NCI-H1048 (cell line): ENCODE results near the gene ZNF566.
"Not testable (repeated sequence)": the region's sequence is repeated elsewhere in the genome, so short reads cannot be mapped to it uniquely, and the experiment has no call there.

Source experiments
- DNase-seq: peaks from one replicate; lab custom pipeline; 2025; lab: John Stamatoyannopoulos, UW

The ZNF566 gene

DNA sequence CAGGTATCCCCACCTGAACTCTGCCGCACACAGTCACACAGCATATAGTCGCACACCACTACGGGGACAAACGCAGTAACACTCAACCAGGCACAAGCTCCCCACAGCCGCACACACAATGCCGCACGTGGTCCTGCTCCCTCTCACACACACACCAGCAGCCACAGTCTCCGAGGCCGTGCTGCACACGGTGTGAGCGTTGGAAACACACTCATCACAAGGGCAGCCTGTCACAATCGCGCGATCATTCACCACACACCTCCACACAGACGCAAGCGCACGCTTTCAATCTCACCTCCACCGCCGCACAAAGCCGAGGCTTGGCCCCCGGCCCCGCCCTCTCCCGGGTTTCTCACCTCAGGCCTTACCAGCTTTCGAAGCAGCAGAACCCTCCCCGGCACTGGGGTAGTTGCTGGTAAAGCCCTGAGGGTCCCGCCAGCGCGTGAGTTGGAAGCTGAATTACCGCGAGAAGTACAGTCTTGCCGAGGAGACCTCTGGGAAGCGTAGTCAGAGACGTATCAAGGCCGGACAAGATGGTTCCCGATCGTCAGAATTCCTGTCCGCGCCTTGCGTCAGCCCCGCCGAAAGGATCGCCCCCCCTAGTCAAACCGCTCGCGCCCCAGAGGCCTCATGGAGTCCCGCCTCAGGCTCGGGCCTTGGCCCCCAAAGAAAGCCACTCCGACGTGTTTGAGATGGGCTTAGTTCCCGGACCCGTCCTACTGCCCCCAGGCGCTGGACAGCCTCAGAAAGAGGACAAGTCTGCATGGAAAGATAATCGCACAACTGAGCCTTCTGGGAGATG, at the start of gene ZNF566:
ZNF566 (minus strand) TSS at position 444 of the 802 bp plus-strand sequence. CDS start 13,004 bp downstream, outside the sequence.
- peak; percentile 17 for DNase-seq

DNA sequence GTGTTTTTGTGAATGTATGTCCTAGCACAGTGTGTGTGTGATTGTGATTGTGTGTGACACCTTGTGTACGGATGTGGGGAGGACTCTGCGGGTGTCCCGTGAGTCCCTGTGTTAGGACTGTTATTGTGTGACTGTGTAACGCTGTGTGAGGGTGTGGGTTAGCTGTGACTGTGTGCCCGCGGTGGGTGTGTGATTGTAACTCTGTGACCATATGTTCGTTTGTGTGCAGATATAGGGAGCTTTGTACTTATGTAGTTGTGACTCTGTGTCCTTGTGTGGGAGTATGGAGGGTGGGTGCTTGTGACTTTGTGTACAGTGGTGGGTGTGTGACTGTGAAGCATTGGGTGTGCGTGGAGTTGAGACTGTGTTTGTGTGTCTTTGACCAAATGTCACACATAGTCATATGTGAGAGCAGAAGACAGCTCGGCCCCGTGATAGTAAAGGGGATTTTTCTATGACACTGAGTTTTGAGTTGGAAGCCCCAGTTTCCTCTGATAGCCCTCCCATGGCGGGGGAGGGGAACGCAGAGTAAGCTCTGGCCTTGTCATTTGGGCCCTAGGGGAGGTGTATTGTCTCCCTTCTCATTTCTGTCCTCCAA, 39.7 kb upstream of the ZNF566 start:
- no peak for DNase-seq

DNA sequence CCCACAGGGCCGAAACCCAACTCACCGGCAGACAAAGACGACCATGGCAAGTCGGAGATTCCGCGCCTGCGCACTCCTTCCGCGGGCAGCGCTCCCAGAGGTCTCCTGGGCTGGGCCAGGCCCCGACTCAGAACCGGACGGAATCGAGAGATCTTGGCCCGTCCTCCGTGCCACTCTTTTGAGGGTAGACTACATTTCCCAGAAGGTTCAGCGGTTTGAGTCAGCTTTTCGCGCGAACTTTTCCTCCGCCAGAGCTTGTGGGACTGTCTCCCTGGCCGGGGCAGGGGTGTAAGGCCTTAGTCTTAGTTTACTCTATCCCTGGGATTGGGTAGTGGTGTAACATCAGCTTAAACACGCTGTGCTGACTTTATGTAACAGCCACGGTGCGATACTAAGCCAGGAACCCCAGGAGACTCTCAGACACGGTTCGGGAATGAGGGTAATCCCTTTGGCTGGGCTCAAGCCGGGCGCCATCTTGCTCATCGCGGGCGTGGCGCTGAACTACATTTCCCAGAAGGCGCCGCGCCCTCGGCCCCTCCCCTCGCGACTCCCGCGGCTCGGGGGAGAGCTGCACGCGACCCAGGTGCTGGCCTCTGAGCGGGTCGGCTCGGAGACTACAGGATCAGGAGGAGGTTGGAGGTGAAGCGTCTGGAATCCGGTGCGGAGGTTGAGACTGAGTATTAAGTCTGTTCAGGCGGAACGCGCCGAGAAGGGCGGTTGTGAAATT, 39.0 kb upstream of the ZNF566 start, which contains the start of gene ZNF260:
ZNF260 (minus strand) TSS at position 78 of the 727 bp plus-strand sequence. CDS start 13,033 bp downstream, outside the sequence.
- no peak for DNase-seq

DNA sequence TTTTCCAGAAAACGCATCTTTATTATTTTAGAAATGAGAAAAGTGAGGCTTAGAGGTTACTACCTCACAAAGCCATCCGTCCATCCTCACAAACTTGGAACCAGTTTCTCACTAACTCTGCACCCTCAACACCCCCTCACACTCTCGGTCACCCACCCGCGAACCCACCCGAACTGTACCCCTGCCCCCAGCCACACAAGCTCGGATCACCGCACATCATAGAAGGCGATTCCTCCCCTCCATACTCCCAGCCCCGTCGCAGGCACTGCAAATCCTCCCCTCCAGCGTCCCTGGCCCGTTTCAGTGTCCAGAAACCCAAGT, 38.5 kb upstream of the ZNF566 start:
- DNase-seq = no peak

DNA sequence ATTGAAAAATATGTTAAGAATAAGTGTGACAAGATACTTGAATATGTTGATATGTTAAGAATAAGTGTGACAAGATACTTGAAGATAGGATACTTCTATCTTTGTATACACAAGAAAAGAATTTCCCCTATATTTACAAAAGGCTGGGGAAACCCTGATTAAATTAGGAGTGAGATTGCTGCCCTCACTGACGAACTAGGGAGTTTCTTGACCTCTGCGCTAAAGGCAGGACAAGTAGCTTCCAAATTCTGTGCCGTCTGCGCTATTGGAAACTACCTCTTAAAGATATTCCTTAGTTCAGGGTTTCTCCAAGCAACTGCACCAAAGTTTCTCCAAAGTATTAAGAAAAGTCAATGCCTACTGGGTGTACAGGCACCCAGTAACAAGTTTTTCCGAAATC, 38.0 kb upstream of the ZNF566 start:
- DNase-seq = no peak

DNA sequence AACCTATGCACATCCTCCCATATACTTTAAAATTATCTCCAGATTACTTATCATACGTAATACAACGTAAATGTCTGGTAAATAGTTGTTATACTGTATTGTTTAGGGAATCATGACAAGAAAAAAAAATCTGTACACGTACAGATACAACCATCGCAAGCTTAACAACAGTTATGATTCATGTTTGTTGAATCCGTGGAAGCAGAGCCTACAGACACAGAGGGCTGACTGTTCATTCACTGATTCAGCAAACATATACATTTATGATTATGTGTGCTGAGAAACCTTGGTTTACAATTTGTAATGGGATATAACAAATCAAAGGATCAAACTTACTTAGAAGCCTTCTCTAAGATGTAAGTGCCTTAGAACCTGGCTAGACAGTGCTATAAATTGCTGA, 37.2 kb upstream of the ZNF566 start:
- DNase-seq = no peak

DNA sequence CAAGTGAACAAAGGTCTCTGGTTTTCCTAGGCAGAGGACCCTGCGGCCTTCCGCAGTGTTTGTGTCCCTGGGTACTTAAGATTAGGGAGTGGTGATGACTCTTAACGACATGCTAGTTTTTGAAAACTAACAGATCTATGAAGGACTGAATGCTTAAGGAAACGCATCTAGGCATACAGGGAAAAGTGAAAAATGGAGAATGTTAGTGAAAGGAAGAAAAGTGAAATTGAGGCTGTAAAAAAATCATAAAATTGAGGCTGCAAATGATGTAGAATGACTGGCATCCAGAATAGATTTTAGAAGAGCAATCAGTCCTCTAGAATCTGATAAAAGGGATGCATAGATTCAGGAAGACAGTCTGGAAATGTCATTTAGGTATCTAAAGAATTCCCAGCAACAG, 35.3 kb upstream of the ZNF566 start:
- DNase-seq = no peak

DNA sequence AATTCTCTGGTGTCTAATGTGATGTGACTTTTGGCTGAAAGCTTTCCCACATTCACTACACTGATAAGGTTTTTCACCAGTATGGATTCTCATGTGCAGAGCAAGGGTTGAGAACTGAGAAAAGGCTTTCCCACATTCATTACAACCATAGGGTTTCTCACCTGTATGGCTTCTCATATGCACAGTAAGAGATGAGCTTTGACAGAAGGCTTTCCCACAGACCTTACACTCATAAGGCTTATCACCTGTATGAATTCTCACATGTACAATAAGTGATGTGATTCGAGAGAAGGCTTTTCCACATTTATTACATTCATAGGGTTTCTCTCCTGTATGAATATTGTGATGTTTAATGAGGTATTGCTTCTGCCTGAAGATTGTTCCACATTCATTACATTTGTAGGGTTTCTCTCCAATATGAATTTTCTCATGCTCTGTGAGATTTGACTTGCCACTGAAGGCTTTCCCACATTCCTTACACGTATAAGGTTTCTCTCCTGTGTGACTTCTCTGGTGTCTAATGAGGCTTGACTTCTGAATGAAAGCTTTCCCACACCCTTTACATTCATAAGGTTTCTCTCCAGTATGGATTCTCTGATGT, 24.8 kb upstream of the ZNF566 start:
- DNase-seq = no peak

DNA sequence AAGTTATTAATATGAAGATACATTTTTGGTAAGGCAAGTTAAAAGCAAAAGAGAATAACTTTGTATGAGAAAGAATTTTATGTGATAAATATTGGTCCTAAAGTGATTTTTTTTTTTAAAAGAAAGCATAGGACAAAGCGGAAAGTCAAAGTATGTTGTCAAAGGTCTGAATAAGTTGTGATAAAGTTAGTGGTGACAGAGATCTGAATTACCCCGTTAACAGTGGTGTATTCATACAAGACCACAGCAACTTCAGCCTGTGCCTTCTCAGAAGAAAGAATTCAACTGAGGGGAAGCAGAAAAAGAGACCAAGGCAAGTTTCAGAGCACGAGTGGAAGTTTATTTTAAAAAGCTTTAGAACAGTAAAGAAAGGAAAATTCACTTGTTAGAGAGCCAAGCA, 19.0 kb upstream of the ZNF566 start:
- no peak for DNase-seq

DNA sequence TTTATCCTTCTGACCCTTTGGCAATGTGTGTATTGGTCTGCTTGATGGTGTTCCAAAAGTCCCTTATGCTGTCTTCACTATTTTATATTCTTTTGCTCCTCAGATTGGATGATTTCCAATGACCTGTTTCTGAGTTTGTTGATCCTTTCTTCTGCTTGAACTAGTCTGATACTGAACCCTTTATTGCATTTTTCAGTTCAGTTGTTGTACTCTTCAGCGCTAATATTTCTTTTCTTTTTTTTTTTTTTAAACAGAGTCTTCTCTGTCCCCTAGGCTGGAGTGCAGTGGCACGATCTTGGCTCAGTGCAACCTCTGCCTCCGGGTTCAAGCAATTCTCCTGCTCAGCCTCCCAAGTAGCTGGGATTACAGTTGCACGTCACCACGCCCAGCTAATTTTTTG, 12.6 kb upstream of the ZNF566 start:
- DNase-seq = no peak

DNA sequence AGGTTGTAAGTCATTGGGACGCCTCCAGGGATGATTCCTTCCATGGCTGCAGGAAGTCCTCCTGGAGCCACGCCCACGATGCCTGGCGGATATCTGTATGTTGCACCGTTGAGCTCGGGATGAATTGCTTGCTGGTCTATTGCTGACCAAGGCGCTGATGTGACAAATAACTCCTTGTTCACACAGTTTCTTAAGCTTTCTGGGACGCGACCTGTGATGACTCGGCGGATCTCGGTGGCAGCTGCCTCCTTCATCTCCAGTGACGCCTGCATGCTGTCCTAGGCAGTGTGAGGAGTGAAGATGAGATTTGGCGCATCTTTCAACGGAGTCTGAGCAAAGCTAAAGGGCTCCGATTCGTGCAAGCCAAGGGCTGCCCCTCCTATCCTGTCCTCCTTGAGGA, 7.6 kb upstream of the ZNF566 start:
- DNase-seq = no peak

DNA sequence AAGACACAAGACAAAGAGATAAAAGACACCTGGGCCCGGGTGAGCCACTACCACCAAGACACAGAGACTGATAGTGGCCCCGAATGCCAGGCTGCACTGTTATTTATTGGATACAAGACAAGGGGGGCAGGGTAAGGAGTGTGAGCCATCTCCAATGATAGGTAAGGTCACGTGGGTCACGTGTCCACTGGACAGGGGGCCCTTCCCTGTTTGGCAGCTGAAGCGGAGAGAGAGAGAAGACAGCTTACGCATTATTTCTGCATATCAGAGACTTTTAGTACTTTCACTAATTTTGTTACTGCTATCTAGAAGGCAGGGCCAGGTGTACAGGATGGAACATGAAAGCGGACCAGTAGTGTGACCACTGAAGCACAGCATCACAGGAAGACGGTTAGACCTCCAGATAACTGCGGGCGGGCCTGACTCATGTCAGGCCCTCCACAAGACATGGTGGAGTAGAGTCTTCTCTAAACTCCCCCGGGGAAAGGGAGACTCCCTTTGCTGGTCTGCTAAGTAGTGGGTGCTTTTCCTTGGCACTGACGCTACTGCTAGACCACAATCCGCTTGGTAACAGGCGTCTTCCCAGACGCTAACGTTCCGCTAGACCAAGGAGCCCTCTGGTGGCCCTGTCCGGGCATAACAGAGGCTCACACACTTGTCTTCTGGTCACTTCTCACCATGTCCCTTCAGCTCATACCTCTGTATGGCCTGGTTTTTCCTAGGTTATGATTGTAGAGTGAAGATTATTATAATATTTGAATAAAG, 3.5 kb upstream of the ZNF566 start:
- not testable (repeated sequence) for DNase-seq

DNA sequence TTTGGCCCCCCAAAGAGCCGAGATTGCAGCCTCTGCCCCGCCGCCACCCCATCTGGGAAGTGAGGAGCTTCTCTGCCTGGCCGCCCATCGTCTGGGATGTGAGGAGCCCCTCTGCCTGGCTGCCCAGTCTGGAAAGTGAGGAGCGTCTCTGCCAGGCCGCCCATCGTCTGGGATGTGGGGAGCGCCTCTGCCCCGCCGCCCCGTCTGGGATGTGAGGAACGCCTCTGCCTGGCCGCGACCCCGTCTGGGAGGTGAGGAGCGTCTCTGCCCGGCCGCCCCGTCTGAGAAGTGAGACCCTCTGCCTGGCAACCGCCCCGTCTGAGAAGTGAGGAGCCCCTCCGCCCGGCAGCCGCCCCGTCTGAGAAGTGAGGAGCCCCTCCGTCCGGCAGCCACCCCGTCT, 1.5 kb upstream of the ZNF566 start:
- DNase-seq = not testable (repeated sequence)

DNA sequence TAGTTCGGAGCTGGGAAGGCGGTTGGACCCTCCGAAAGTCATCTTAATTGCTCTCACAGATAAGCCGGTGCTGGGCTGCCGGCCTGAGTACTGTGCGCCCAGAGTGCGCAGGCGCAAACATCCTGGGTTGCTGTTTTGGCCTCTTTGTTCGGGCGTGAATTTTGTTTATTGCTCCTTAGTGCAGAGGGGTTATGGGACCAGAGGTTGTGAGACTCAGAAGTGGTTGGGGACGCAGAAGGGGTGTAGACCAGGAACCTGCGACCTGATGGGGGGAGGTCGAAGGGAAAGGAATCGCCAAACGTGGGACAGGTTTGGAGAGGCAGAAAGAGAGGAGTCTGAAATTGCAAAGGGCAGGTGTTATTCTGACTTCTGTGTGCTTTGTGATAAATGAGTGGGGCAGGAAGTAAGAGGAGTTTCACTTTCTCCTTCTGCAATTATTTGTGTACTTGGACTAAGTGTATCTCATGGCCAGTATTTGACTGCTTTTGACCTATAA, 607 bp upstream of the ZNF566 start:
- no peak for DNase-seq

DNA sequence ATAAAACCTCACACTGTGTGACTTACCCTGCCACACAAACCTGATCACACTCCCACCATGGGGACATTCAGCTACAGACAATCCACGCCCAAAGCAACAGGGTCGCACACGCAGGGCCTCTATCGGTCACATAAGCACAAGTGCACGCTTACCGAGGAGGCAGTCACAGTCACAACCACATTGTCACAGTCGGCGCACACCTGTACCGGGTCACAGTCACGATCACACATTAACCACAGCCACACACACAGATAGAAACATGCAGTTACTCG, 579 bp downstream of the ZNF566 start:
- no peak for DNase-seq

DNA sequence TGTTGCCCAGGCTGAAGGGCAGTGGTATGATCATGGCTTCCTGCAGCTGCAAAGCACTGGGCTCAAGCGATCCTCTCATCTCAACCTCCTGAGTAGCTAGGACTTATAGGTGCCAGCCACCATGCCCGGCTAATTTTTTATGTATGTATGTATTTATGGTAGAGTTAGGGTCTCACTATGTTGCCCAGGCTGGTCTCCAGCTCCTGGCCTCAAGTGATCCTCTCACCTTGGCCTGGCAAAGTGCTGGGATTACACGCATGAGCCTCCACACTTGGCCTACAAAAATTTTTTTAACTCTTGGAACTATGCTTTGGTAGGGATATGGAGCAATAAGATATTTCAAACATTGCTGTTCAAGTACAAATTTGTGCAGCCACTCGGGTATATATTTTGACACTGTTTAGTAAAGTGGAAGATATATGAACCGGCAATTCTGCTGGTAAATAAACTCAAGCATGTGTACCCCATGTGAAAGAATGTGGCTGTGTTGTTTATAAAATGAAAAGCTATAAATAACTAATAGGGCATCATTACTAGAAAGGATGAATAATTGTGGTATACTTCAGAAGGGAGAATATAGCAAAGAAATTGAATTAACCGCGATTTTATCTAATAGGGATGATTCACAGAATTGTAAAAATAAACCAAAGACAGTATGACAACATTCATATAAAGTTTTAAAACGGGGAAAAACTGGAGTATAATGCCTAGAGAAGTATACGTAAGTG, 1.1 kb downstream of the ZNF566 start:
- DNase-seq = no peak

DNA sequence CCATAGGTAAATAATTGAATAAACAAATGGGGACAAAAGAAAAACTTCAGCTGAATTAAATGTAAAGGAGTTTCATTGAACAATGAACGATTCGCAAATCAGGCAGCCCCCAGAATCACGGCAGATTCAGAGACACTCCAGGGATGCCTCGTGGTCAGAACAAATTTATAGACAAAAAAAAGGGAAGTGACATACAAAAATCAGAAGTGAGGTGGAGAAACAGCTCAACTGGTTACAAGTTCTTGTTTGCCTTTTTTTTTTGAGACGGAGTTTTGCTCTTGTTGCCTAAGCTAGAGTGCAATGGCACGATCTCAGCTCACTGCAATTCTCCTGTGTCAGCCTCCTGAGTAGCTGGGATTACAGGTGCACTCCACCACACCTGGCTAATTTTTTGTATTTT, 5.7 kb downstream of the ZNF566 start:
- DNase-seq = no peak

DNA sequence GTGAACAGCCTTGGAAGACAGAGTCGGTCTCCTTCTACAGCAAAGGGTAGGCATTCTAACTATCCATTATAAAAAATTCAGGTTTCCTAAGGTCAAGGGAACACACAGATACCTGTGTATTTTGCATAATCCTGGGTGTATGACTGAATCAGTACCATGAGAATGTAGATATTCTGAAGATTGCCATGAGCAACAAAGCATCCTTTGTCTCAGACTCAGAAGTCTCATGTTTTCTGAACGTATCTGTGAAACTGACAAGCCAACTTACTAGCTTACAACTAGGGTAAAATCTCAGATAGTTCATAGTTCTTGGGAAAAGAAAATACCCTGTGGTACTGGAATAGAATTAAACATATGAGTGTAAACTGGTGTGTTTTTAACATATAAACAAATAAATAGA, 6.5 kb downstream of the ZNF566 start:
- no peak for DNase-seq

DNA sequence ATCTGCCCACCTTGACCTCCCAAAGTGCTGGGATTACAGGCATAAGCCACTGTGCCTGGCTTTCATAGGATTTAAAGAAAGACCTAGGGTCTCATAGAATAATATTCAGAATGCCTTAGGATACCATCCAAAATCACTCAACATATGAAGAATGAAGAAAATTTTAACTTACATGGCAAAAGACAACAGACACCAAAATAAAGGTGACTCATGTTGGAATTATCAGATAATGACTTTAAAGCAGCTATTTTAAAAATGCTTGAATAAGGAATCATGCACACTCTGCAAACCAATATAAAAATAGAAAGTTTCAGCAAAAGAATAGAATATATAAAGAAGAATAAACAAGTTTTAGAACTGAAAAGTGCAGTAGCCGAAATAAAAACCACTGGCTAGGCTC, 29.3 kb downstream of the ZNF566 start:
- DNase-seq = no peak

DNA sequence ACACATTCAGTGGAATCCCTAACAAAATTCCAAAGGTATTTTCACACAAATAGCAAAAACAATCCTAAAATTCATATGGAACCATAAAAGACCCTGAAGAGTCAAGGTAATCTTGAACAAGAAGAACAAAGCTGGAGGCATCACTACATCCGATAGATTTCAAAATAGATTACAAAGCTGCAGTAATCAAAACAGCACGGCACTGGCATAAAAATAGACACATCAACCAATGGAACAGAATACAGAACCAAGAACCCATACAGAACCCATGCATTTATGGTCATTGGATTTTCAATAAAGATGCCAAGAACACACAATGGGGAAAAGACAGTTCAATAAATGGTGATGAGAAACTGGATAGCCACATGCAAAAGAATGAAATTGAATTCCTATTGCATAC, 32.5 kb downstream of the ZNF566 start:
- no peak for DNase-seq

DNA sequence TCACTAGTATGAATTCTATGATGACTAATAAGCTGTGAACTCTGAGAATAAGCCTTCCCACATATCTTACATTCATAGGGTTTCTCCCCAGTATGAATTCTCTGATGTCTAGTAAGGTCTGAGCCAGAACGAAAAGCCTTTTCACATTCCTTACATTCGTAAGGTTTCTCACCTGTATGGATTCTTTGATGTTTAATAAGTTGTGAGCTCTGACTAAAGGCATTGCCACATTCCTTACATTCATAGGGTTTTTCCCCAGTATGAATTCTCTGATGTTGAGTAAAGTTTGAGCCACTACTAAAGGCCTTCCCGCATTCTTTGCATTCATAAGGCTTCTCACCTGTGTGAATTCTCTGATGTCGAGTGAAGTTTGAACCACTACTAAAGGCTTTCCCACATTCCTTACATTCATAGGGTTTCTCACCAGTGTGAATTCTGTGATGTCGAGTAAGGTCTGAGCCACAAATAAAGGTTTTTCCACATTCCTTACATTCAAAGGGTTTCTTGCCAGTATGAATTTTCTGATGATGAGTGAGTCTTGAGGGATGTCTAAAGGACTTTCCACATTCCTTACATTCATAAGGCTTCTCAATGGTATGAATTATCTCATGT, 40.2 kb downstream of the ZNF566 start:
- no peak for DNase-seq
